Measurements from ENCODE around the gene NAPG. TPM values are rescaled to one million over a fixed set of nuclear protein-coding genes. Genes with fewer than 3 reads are reported as not detected.

NAPG gene
- 39.0 TPM for total RNA-seq

DNA sequence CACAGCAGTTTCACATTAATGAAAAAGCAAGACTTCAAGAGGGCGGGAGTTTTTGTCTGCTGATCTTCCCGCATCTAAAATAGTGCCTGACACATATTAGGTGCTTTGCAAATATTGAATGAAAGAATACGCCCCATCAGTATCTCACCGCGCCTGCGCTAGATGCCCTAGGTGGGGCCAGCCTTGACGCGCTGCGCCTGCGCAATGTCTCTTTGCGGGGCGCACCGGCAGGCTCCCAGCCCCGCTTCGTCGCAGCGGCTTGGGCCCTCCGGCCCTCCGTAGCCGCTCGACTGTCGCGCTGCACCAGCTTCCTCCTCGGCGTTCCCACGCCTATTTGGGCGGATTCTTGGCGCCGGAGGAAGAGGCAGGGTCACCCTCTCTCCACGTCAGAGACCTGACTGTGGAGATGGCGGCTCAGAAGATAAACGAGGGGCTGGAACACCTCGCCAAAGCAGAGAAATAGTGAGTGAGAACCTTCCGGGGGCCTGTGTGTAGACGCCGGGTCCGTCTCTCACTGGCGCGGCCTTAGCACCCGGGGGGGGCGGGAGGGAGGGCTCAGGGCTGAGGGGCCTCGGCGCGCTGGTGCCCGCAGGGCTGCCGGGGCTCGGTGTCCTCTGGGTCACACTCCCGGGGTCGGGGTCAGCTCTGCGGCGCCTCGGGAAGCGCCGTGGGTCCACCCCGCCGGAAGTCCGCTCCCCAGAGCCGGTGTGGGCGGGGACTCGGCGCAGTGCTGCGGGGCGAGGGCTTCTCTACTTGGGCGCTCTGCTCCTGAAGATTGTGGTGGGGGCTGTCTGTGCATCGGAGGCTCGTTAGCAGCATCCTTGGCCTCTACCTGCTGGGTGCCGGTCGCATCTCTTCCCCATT, at the start of gene NAPG:
NAPG (plus strand) TSS at position 331 of the 864 bp plus-strand sequence; CDS start at position 407, 76 bp downstream.
- Histone ChIP-seq H3K4me1 (ENCODE audit: insufficient read depth, low read length) (peaks cover 46% of the 10 kb centered on the region), H3K4me3 (ENCODE audit: low read length) (peak within 1 kb of the TSS; percentile 74), H3K9me3 (ENCODE audit: low read depth, low read length) (no peaks in the 10 kb centered on the region), H3K27me3 (ENCODE audit: insufficient read depth, low read length) (no peaks in the 10 kb centered on the region)

DNA sequence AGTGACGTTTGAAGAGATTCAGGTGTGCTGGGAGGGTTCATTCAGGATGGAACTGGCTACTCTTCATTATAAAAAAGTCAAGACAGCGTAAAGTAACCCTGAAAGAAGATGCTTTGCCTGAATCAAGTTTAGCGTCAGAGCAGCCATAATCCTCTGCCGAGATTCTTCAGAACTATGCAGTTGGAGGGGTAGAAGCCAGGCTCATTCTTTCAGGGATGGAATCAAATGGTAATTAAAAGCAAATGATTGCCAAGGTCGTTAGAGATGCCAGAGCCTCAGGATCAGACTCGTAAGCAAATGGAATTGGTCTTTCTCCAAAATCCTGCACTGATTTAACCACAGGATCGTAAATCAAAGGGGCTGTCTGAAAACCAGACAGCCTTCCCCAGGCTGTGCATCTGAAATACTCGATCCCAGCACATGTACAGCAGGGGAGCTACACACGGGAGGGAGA, 49.5 kb upstream of the NAPG start:
- no peak overlapping the region for H3K4me3 ChIP-seq (ENCODE audit: low read length)
- H3K27me3 ChIP-seq (ENCODE audit: insufficient read depth, low read length) = no peaks in the 10 kb centered on the region
- H3K9me3 ChIP-seq (ENCODE audit: low read depth, low read length) = no peaks in the 10 kb centered on the region
- H3K4me1 ChIP-seq (ENCODE audit: insufficient read depth, low read length) = peaks cover 35% of the 10 kb centered on the region

DNA sequence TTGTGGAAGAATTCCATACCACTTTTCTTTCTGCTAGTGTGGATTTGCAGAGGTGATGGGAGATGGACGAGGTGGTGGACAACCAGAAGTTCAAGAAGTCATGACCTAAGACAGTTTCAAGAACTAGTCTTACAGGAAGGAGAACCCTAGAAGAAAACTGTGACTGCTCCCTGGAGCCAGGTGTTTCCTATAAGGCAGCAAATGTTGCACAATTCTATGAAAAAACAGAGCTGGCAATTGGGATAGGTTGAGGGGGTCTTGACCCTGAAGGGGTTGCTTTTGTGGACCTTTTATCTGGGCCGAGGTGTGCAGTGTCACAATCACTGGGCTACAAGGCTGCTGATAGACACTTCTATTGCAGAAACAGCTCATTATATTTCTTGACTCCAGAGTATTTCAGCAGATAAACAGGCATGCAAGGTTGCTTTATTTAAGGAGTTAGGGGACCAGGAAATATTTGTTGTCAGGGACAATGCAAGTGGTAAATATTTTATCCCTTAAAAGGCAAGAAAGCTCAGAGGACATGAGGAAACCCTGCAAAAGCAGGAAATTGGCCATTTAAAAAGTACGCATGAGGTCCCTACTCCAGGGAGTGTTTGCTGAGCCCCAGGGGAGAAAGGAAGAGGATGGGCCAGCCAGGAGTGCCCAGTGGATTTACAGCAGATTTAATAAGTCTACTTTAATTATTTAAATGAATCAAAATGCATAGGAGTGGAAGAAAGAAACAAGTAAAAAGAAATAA, 48.5 kb upstream of the NAPG start:
- H3K4me3 ChIP-seq (ENCODE audit: low read length) = no peak overlapping the region
- no peaks in the 10 kb centered on the region for H3K9me3 ChIP-seq (ENCODE audit: low read depth, low read length)
- H3K27me3 ChIP-seq (ENCODE audit: insufficient read depth, low read length) = no peaks in the 10 kb centered on the region
- peaks cover 41% of the 10 kb centered on the region for H3K4me1 ChIP-seq (ENCODE audit: insufficient read depth, low read length)

DNA sequence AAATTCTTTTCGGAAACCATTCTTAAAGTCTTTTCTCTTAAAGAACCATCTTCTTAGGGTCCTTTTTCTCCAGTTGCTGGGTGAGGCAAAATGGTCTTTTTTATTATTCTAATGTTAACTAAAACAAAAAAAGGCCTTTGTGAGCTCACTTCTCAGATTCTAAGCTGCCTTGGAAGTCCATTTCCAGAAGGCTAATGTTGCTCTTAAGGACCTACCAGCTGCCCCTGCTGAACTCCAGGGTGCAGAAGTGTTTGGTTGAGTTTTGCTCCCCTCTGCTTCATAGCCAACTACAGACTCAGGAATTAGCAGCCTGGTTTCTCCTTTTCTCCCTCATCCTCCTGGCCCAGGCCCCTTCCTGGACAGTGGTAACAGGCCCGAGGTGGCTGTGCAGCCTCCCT, 48.0 kb upstream of the NAPG start:
- Histone ChIP-seq H3K9me3 (ENCODE audit: low read depth, low read length) (no peaks in the 10 kb centered on the region), H3K27me3 (ENCODE audit: insufficient read depth, low read length) (no peaks in the 10 kb centered on the region), H3K4me1 (ENCODE audit: insufficient read depth, low read length) (peaks cover 47% of the 10 kb centered on the region), H3K4me3 (ENCODE audit: low read length) (no peak overlapping the region)

DNA sequence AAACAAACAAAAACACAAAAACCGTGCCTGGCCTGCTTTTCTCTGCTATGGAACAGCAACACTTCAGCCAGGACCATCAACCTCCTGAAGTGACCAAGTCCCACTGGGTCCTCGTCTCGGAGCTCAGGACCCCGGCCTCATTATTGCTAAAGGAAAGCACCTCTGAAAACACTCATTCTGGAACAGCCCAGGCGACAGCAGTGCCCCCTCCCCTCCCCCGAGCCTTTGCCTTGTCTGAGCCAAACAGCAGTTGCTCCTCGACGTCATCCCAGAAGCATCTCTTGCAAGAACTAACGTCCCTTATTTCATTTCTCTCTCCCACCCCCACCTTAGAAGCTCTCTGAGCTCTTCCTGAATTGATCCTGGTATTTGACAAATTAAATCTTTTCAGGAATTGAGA, 44.0 kb upstream of the NAPG start:
- peaks cover 41% of the 10 kb centered on the region for H3K4me1 ChIP-seq (ENCODE audit: insufficient read depth, low read length)
- no peaks in the 10 kb centered on the region for H3K9me3 ChIP-seq (ENCODE audit: low read depth, low read length)
- no peaks in the 10 kb centered on the region for H3K27me3 ChIP-seq (ENCODE audit: insufficient read depth, low read length)
- no peak overlapping the region for H3K4me3 ChIP-seq (ENCODE audit: low read length)

DNA sequence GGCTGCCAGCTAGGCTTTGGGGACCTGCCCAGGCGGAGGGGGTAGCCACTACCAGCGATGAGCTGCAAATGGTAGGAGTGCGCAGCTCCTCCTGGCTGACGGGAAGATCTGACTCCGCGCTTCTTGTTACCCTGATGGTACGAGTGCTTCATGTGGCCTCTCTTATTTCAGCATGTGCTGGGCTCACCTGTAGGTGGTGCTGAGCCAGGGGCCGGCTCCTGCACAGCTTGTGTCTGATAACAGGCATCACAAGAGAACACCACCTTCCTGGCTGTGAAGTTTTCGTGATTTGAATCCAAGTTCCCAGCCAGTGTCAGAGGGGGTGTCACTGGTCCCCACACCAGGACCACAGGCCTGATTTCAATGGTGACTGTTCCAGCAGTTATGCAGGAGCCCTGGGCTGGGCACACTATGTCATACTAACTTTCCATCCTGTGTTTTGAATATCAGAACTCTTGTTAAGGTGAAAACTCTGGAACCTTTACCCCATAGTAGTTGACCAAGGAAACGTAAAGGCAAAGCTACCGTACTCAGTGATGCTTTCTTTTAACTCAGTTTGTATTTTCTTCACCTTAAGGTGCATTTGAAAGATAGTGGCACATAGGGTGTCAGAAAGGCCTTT, 43.4 kb upstream of the NAPG start:
- H3K9me3 ChIP-seq (ENCODE audit: low read depth, low read length) = no peaks in the 10 kb centered on the region
- no peak overlapping the region for H3K4me3 ChIP-seq (ENCODE audit: low read length)
- H3K4me1 ChIP-seq (ENCODE audit: insufficient read depth, low read length) = peaks cover 36% of the 10 kb centered on the region
- no peaks in the 10 kb centered on the region for H3K27me3 ChIP-seq (ENCODE audit: insufficient read depth, low read length)

DNA sequence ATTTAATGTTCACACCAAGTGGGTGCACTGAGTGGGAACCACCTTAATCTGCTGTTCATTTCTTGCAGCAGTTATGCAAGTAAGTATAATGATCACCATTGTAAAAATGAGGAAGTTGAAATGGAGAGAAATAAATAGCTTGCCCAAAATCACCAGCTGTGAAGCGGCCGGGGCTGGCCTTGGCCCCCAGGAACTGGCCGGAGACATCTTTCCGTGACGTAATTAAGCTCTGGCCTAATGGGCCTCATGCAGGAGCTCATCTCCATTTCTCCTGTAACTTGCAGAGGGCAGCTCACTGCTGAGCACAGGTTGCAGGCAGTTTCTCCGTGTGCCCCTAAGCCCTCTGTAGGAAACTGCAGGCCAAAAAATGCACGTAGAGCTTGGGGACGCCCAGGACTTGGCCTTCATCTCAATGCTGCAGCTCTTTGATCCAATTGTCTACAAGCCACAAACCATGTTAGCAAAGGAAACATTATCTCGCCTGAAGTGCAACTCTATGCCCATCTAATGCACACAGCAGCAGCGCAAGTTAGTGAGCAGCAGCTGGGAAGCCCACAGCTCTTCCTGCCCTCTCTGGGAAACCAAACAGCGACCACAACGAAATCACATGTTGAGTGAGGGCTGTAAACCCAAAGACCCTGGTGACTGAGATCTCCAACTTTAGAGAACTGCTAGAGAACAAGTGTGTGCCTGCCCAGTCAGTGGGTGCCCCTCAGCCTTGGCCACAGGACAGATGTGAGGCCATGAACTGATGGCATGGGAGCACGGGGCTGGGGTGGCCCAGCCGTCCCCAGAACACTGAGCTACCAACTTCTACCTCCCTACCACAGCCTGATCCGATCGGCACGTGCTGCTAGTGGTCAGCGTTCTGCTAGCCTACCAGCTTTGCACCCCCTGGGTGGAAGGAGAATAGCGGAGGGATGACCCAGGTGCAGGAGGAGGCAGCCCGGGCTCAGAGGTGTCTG, 42.6 kb upstream of the NAPG start:
- peaks cover 32% of the 10 kb centered on the region for H3K4me1 ChIP-seq (ENCODE audit: insufficient read depth, low read length)
- H3K4me3 ChIP-seq (ENCODE audit: low read length) = no peak overlapping the region
- H3K9me3 ChIP-seq (ENCODE audit: low read depth, low read length) = no peaks in the 10 kb centered on the region
- no peaks in the 10 kb centered on the region for H3K27me3 ChIP-seq (ENCODE audit: insufficient read depth, low read length)

DNA sequence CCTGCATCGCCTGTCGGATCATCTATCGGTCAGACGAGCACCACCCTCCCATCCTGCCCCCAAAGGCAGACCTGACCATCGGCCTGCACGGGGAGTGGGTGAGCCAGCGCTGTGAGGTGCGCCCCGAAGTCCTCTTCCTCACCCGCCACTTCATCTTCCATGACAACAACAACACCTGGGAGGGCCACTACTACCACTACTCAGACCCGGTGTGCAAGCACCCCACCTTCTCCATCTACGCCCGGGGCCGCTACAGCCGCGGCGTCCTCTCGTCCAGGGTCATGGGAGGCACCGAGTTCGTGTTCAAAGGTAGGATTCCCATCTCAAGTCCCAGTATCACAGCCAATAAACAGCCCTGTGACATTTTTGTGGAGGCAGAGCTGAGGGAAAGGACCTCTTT, 40.4 kb upstream of the NAPG start:
- Histone ChIP-seq H3K4me1 (ENCODE audit: insufficient read depth, low read length) (peaks cover 24% of the 10 kb centered on the region), H3K4me3 (ENCODE audit: low read length) (no peak overlapping the region), H3K27me3 (ENCODE audit: insufficient read depth, low read length) (no peaks in the 10 kb centered on the region), H3K9me3 (ENCODE audit: low read depth, low read length) (no peaks in the 10 kb centered on the region)

DNA sequence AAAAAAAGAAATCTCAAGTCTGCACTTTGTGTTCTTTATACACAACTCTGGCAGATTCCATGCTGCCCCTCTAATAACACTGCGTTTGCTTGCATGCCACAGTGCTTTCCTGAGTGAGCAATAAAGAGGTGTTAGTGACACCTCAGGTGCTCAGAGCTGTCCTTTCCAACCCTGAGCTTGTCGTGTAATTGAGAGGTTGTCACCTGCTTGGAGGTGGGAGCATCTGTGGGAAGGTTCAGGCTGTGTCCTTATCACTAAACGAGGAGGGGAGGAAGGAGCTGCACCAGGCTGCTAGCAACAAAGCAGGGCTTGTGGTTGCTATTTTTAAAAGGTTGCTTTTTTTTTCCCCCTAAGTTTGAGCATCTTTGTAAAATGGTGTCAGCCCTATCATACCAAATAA, 39.5 kb upstream of the NAPG start:
- Histone ChIP-seq H3K4me3 (ENCODE audit: low read length) (no peak overlapping the region), H3K4me1 (ENCODE audit: insufficient read depth, low read length) (peaks cover 26% of the 10 kb centered on the region), H3K27me3 (ENCODE audit: insufficient read depth, low read length) (no peaks in the 10 kb centered on the region), H3K9me3 (ENCODE audit: low read depth, low read length) (no peaks in the 10 kb centered on the region)

DNA sequence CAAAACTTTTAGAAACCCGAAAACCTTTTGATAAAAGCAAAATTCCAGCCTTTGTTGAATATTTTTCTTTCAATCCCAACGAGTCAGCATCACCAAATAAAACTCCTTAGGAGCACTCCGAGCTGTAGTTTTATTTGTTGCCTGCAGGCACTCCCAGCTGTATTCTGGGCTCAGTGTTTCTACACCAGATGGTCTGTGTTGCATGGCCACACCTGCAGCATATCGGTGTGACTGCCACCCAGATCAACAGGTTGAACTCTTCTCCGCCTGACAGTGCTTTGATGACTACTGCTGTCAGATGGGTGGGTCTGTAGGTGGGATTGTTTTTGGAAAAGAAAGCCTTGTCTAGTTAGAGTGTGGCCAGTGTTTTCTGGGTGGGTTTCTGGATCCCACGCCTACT, 38.7 kb upstream of the NAPG start:
- peaks cover 21% of the 10 kb centered on the region for H3K4me1 ChIP-seq (ENCODE audit: insufficient read depth, low read length)
- H3K27me3 ChIP-seq (ENCODE audit: insufficient read depth, low read length) = no peaks in the 10 kb centered on the region
- H3K9me3 ChIP-seq (ENCODE audit: low read depth, low read length) = no peaks in the 10 kb centered on the region
- no peak overlapping the region for H3K4me3 ChIP-seq (ENCODE audit: low read length)

DNA sequence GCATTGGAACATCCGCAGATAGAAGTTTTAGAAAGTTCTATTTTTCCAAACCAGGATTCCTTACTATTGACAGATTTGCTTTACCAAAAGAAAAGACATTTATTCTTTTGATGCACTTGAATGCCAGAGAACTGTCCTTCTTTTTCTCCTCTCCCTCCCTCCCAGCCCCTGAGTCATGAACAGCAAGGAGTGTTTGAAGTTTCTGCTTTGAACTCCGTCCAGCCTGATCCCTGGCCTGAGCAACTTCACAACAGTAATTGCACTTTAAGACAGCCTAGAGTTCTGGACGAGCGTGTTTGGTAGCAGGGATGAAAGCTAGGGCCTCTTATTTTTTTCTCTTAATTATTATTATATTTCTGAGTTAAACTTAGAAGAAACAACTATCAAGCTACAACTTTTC, 37.8 kb upstream of the NAPG start:
- H3K27me3 ChIP-seq (ENCODE audit: insufficient read depth, low read length) = no peaks in the 10 kb centered on the region
- peaks cover 12% of the 10 kb centered on the region for H3K4me1 ChIP-seq (ENCODE audit: insufficient read depth, low read length)
- H3K9me3 ChIP-seq (ENCODE audit: low read depth, low read length) = no peaks in the 10 kb centered on the region
- no peak overlapping the region for H3K4me3 ChIP-seq (ENCODE audit: low read length)

DNA sequence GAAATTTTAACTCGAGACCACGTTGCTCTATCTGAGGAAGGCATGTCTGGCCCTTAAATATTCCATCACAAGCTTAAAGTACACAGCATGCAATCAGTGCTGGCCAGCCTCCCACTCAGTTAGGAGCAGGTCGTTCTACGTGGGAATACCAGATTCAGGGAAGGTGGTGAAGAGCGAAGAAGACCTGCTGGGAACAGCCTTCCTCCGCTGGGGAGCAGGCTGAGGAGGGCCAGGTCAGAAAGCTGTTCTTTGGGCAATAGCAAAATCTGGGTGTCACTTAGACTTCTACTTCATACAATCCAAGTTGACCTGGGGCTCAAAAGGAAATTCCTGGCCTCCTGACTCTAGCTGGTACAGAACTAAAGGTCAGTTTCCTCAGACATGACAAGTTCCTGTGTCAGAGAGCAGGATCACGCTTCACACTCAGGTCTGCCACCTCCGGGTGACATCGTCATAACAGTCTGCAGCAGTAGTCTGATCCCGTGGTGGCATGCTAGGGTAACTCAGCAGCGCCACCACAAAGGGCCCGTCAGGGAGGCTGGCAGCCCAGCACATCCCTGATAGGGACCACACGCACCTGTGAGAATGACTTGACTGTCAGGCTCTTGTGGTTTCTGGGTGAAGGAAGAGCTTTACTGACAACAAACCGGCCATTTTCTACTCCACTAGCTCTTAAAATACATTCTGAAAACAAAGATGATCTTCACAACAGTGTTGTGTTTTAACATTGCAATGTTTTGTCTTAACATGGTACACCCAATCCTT, 35.2 kb upstream of the NAPG start:
- H3K4me3 ChIP-seq (ENCODE audit: low read length) = no peak overlapping the region
- no peaks in the 10 kb centered on the region for H3K9me3 ChIP-seq (ENCODE audit: low read depth, low read length)
- peaks cover 4% of the 10 kb centered on the region for H3K4me1 ChIP-seq (ENCODE audit: insufficient read depth, low read length)
- no peaks in the 10 kb centered on the region for H3K27me3 ChIP-seq (ENCODE audit: insufficient read depth, low read length)

DNA sequence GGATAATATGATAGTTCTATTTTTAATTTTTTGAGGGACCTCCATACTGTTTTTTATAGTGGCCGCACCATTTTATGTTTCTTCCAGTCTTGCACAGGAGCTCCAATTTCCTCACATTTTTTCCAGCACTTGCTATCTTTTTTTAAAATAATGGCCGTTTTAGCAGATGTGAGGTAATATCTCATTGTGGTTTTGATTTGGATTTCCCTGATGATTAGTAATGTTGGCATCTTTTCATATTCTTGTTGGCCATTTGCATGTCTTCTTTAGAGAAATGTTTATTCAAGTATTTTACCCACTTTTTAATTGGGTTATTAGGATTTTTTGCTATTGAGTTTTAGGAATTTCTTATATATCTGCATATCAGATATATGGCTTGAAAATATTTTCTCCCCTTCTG, 29.9 kb upstream of the NAPG start:
- Histone ChIP-seq H3K27me3 (ENCODE audit: insufficient read depth, low read length) (no peaks in the 10 kb centered on the region), H3K4me3 (ENCODE audit: low read length) (no peak overlapping the region), H3K4me1 (ENCODE audit: insufficient read depth, low read length) (peaks cover 13% of the 10 kb centered on the region)

More for the DNA sequence above, 29.9 kb upstream of the NAPG start:
- no peaks in the 10 kb centered on the region for H3K9me3 ChIP-seq (ENCODE audit: low read depth, low read length)

Data from mononuclear cell (primary cell).